RPMI7951 (cell line): Measurements from ENCODE around the gene MCM6. TPM values are rescaled to one million over a fixed set of nuclear protein-coding genes. Genes with fewer than 3 reads are reported as not detected.

Experiments
- total RNA-seq: library from RNA; depleted of rRNA; stranded (reverse); fragments of >200 nt; shearing (Covaris generic); gene quantifications from 2 replicates; pipeline ENCODE4 v1.2.3, GENCODE V29; 2014; rRNA removed

MCM6 gene
- total RNA-seq, 1 experiment from 2014 or later = 26.9 TPM

Other genes starting within 250 kb of the MCM6 start
- 44.1 and 60.9 TPM in 2 replicates for gene UBXN4, start 134.6 kb downstream of the MCM6 start, total RNA-seq
- gene LCT, start 39.3 kb downstream of the MCM6 start, total RNA-seq = not detected in 2 replicates
- 201 and 222 TPM in 2 replicates for gene DARS1, start 109.2 kb upstream of the MCM6 start, total RNA-seq
- not detected in 2 replicates for gene CXCR4, start 241.7 kb upstream of the MCM6 start, total RNA-seq